ENCODE measurements around the gene ERAS. TPM values are rescaled to one million over a fixed set of nuclear protein-coding genes. Genes with fewer than 3 reads are reported as not detected.

ERAS gene
- total RNA-seq, 4 donors from 2014 or later: not detected

DNA sequence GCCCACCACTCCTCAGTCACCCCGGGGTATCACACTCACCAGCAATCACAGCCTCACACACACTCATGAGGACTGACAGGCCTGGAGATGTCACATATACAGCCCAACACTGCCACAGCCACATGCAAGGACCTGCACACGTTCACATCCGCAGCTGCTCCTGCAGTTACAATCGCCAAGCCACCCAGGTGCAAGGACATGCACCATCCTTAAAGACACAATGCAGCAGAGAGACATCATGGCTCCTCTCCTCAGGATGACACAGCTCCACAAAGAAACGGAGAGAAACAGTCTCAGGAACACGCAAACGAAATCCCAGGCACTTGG is 8.0 kb downstream of the ERAS start:
- Histone ChIP-seq H3K27me3 (peaks cover 50% of the 10 kb centered on the region), H3K9me3 (no peaks in the 10 kb centered on the region), H3K27ac (no peak overlapping the region), H3K36me3 (no peaks in the 10 kb centered on the region), H3K4me1 (peaks cover 0 to 11% (median 3%) of the 10 kb centered on the region in 4 donors), H3K4me3 (no peak overlapping the region)
- TF ChIP-seq CTCF (IDR thresholded peaks at IDR 0.05): no peak
- no peak for TF ChIP-seq POLR2AphosphoS5 (IDR thresholded peaks at IDR 0.05)
- no peak for TF ChIP-seq POLR2A (IDR thresholded peaks at IDR 0.05)
- no peak for TF ChIP-seq EP300 (IDR thresholded peaks at IDR 0.05; ENCODE audit: low read depth)
- WGBS, 2 donors (ENCODE audit: low coverage in 1 of 2): 28% methylated on average over 7 of the region's 7 CpGs; no CpG with 5 or more reads in 1 of the 2 donors
- no peak for DNase-seq
- intact Hi-C loops (cut with DNase I; ENCODE audit: low total_unique reads) (no loop called here), in situ Hi-C loops (cut with MboI; ENCODE audit: low pct_ligation_motif_present in 1 of 4, low pct_unique_long_range_greater_than_20kb in 1 of 4, low sequenced_read_pairs in 3 of 4) (no loop called here)

GRCh38 chrX:48835524-48836329 is 9.4 kb downstream of the ERAS start, which contains the start of gene PCSK1N:
Gene PCSK1N, minus strand, starts transcription at chrX:48835610. Its CDS starts 78 bp downstream, at chrX:48835532.
- H3K27ac ChIP-seq: no peak within 1 kb of the TSS
- intact Hi-C loops (cut with DNase I; ENCODE audit: low total_unique reads): no loop called here
- DNase-seq: no peak
- H3K4me1 ChIP-seq: peaks cover 0 to 11% (median 3%) of the 10 kb centered on the region in 4 donors
- in situ Hi-C loops (cut with MboI; ENCODE audit: low pct_ligation_motif_present in 1 of 4, low pct_unique_long_range_greater_than_20kb in 1 of 4, low sequenced_read_pairs in 3 of 4): no loop called here
- H3K27me3 ChIP-seq: peaks cover 50% of the 10 kb centered on the region
- H3K36me3 ChIP-seq: no peaks in the 10 kb centered on the region
- no peaks in the 10 kb centered on the region for H3K9me3 ChIP-seq
- WGBS, 2 donors (ENCODE audit: low coverage in 1 of 2): 72% methylated on average over 11 of the region's 35 CpGs; no CpG with 5 or more reads in 1 of the 2 donors
- no peak for TF ChIP-seq POLR2A (IDR thresholded peaks at IDR 0.05)
- TF ChIP-seq CTCF (IDR thresholded peaks at IDR 0.05): no peak
- TF ChIP-seq EP300 (IDR thresholded peaks at IDR 0.05; ENCODE audit: low read depth): no peak
- TF ChIP-seq POLR2AphosphoS5 (IDR thresholded peaks at IDR 0.05): no peak
- peak within 1 kb of the TSS in 2 of 4 donors; percentile 16 to 36 for H3K4me3 ChIP-seq

DNA sequence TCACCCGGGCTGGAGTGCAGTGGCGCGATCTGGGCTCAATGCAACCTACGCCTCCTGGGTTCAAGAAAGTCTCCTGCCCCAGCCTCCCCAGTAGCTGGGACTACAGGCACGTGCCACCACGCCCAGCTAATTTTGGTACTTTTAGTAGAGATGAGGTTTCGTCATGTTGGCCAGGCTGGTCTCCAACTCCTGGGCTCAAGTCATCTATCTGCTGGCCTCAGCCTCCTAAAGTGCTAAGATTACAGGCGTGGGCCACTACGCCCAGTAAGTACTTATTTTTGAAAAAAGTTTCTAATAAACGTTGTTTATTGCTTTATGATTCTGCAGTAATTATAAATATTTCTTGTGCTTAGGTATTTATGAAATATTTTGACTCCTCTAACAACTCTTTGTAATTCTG is 13.4 kb downstream of the ERAS start:
- WGBS, 2 donors (ENCODE audit: low coverage in 1 of 2): 82% methylated on average over 10 of the region's 10 CpGs; no CpG with 5 or more reads in 1 of the 2 donors
- in situ Hi-C loops (cut with MboI; ENCODE audit: low pct_ligation_motif_present in 1 of 4, low pct_unique_long_range_greater_than_20kb in 1 of 4, low sequenced_read_pairs in 3 of 4): no loop called here
- intact Hi-C loops (cut with DNase I; ENCODE audit: low total_unique reads): no loop called here

More for the DNA sequence above, 13.4 kb downstream of the ERAS start:
- H3K27ac ChIP-seq: no peak overlapping the region
- TF ChIP-seq POLR2AphosphoS5 (IDR thresholded peaks at IDR 0.05): no peak
- TF ChIP-seq POLR2A (IDR thresholded peaks at IDR 0.05): no peak
- no peak for TF ChIP-seq CTCF (IDR thresholded peaks at IDR 0.05)
- no peak for TF ChIP-seq EP300 (IDR thresholded peaks at IDR 0.05; ENCODE audit: low read depth)
- H3K27me3 ChIP-seq: peaks cover 17% of the 10 kb centered on the region
- peaks cover 0 to 6% (median 3%) of the 10 kb centered on the region in 4 donors for H3K4me1 ChIP-seq
- no peak for DNase-seq
- no peak overlapping the region for H3K4me3 ChIP-seq
- H3K9me3 ChIP-seq: no peaks in the 10 kb centered on the region
- no peaks in the 10 kb centered on the region for H3K36me3 ChIP-seq

Measured in transverse colon (tissue), 4 donors.